Colonic mucosa (tissue), 4 donors: ENCODE results near the gene PGM5. TPM values are rescaled to one million over a fixed set of nuclear protein-coding genes. Genes with fewer than 3 reads are reported as not detected.

Experiments
- DNase-seq: peaks from one replicate; pipeline ENCODE4 v3.0.0-alpha.2; 2020
- H3K27ac ChIP-seq: fragments of 200-600 bp; one replicate; pipeline ENCODE4 v1.8.0; 2021
- H3K27me3 ChIP-seq: fragments of 200-600 bp; one replicate; pipeline ENCODE4 v1.8.0; 2021
- H3K36me3 ChIP-seq: fragments of 200-600 bp; one replicate; pipeline ENCODE4 v1.8.0; 2021
- H3K4me1 ChIP-seq: fragments of 200-600 bp; one replicate; pipeline ENCODE4 v1.8.0; 2021; ENCODE audit warnings: mild to moderate bottlenecking
- H3K4me3 ChIP-seq: fragments of 200-600 bp; one replicate; pipeline ENCODE4 v1.8.0; 2021
- H3K9ac ChIP-seq, 2 donors: one replicate each; pipeline ENCODE4 v1.7.0; 2013; ENCODE audit warnings: control low read depth in 2 of 2, low read depth in 2 of 2, low read length in 2 of 2
- H3K9me3 ChIP-seq: fragments of 200-600 bp; one replicate; pipeline ENCODE4 v1.8.0; 2021
- intact Hi-C: fragments of 100-400 bp; cut with DNase I; formaldehyde crosslinking; loops from one replicate; pipeline ENCODE4 v1.14.1; 2022
- total RNA-seq, 2 donors: library from RNA; stranded (reverse); fragmentation: NEBNext Ultra II Directional in 1 of 2; extraction: Animal tissue kit (Norgen Biotek cat#: 25700) in 1 of 2; gene quantifications; one replicate each; pipeline ENCODE4 v1.2.1, GENCODE V29; 2021
- TF ChIP-seq, protein P1 (sequence below): fragments of 200-600 bp; IDR thresholded peaks from one replicate; pipeline ENCODE4 v1.8.0; 2022; ENCODE audit warnings: antibody characterized with exemption, mild to moderate bottlenecking
- donor health status: healthy.
- donor health status: DM: no; HTN: no; CAD: no.
- donor health status: DM: no; HTN: no; CAD: no.

Gene PGM5
- total RNA-seq, 2 donors from 2014 or later = 7.7 to 48.6 TPM

GRCh38 chr9:68458918-68459317 is 102.5 kb downstream of the PGM5 start:
- no peaks in the 10 kb centered on the region for H3K36me3 ChIP-seq
- DNase-seq = no peak
- TF ChIP-seq, protein P1, sequence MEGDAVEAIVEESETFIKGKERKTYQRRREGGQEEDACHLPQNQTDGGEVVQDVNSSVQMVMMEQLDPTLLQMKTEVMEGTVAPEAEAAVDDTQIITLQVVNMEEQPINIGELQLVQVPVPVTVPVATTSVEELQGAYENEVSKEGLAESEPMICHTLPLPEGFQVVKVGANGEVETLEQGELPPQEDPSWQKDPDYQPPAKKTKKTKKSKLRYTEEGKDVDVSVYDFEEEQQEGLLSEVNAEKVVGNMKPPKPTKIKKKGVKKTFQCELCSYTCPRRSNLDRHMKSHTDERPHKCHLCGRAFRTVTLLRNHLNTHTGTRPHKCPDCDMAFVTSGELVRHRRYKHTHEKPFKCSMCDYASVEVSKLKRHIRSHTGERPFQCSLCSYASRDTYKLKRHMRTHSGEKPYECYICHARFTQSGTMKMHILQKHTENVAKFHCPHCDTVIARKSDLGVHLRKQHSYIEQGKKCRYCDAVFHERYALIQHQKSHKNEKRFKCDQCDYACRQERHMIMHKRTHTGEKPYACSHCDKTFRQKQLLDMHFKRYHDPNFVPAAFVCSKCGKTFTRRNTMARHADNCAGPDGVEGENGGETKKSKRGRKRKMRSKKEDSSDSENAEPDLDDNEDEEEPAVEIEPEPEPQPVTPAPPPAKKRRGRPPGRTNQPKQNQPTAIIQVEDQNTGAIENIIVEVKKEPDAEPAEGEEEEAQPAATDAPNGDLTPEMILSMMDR = no peak
- no peaks in the 10 kb centered on the region for H3K9me3 ChIP-seq
- no peak overlapping the region for H3K4me3 ChIP-seq
- intact Hi-C loops = no loop called here
- H3K9ac ChIP-seq = no peak overlapping the region
- H3K27ac ChIP-seq = no peak overlapping the region
- no peaks in the 10 kb centered on the region for H3K27me3 ChIP-seq
- H3K4me1 ChIP-seq = no peaks in the 10 kb centered on the region

DNA sequence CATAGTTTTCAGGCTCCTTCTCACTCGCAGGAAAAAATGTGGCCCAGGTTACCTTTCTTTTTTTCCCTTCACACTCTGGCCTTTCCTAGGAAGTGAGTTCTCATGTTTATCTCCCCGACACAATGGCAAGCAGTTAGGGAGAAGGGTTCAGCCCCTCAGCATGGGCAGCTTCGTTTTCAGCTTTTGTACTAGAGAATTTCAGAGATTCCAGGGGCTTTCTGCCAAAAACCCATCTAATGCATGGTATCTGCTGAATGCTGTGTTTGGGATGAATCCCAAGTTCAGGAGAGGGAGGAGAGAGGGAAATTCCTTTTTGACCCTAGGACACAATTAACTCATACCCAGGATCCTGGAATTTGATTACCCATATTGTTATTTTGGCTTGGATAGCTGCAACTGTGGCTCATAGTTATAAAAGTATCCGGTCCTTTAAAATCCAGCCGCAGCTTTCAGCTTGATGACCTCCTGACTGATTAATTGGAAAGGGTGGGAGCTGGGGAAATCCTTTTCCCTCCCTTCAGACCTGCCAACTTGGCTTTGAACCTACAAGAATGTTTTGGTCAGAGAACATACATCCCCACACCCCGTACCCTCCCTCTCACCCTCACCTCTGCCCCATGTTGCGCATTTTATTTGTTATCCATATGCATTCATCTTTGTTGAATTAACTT is 105.8 kb downstream of the PGM5 start:
- Histone ChIP-seq H3K27me3 (no peaks in the 10 kb centered on the region), H3K4me3 (no peak overlapping the region), H3K36me3 (no peaks in the 10 kb centered on the region), H3K27ac (no peak overlapping the region), H3K9ac (no peak overlapping the region), H3K9me3 (no peaks in the 10 kb centered on the region), H3K4me1 (no peaks in the 10 kb centered on the region)
- no peak for DNase-seq
- intact Hi-C loops = no loop called here
- TF ChIP-seq, protein P1 = no peak

DNA sequence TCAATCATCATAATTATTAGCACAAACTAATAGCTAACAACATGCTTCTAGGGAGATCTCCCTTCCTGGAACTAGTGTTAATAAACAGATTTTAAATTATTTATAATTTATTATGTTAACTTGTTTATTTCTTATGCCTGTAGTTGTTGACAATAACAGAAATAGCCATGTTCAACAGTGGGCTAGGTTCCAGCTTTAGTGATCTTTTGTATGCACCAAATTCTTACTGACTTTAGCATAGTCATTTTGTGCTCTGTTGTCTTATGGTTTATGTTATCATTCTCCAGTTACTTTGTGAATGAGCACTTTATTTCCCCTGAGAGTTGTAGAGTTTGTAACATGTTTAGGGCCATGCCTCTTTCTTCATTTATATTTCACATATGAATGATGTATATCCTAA is 113.7 kb downstream of the PGM5 start:
- no peaks in the 10 kb centered on the region for H3K36me3 ChIP-seq
- H3K27ac ChIP-seq = no peak overlapping the region
- no peaks in the 10 kb centered on the region for H3K27me3 ChIP-seq
- no peak overlapping the region for H3K9ac ChIP-seq
- H3K4me3 ChIP-seq = no peak overlapping the region
- no peaks in the 10 kb centered on the region for H3K4me1 ChIP-seq
- TF ChIP-seq, protein P1 = no peak
- intact Hi-C loops = no loop called here
- no peaks in the 10 kb centered on the region for H3K9me3 ChIP-seq
- DNase-seq = no peak

DNA sequence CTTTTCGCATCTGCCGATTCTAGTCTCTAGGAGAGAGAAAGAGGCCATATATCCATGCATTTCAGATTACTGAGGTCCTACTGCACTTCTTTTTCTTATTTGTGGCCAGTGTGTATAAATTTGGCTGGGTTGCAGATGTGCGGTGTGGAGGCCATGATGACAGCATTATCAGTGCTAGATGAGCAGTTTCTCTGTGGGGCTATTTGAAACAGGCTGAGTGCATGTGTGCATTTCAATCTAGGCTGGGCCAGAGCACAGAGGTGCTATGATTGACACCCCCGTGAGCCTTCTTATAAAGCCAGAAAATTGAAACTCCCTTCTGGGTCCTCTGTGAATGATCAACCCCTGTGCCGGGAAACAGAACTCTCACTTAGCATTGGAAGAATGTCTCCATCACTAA is 114.2 kb downstream of the PGM5 start:
- Histone ChIP-seq H3K27ac (no peak overlapping the region), H3K4me1 (no peaks in the 10 kb centered on the region)

DNA sequence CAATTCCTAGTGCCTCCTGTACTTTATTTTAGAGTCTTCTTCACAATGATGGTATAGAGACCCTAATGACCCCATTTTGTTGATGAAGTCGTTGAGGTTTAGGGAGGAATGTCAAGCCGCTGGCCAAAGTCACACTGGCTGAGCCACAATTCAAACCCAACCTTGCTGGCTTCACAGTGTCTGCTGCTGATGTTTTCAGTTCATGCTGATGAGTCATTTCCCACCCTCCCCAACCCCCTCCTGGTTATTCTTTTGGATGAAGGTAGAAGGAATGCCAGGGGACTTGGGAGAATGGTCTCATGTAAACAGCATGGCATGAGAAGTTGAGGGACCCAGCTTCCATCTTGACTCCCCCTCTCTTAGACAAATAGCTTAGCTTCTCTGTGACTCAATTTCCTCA is 115.7 kb downstream of the PGM5 start:
- no peak for DNase-seq
- TF ChIP-seq, protein P1 = no peak
- Histone ChIP-seq H3K9ac (no peak overlapping the region), H3K4me1 (no peaks in the 10 kb centered on the region), H3K27me3 (no peaks in the 10 kb centered on the region), H3K27ac (no peak overlapping the region), H3K4me3 (no peak overlapping the region), H3K36me3 (no peaks in the 10 kb centered on the region), H3K9me3 (no peaks in the 10 kb centered on the region)
- intact Hi-C loops = no loop called here

More for the DNA sequence above, 114.2 kb downstream of the PGM5 start:
- Histone ChIP-seq H3K9ac (no peak overlapping the region), H3K27me3 (no peaks in the 10 kb centered on the region), H3K9me3 (no peaks in the 10 kb centered on the region), H3K36me3 (no peaks in the 10 kb centered on the region), H3K4me3 (no peak overlapping the region)
- TF ChIP-seq, protein P1 = no peak
- no peak for DNase-seq
- intact Hi-C loops = no loop called here
